GM21381 (cell line): Measurements from ENCODE around the gene FBXW12.
"Not testable (repeated sequence)": the region's sequence is repeated elsewhere in the genome, so short reads cannot be mapped to it uniquely, and the experiment has no call there.

Experiments used
- ATAC-seq: cut with Tn5 transposase; IDR thresholded peaks from one replicate; pipeline ENCODE4 v1.9.1; 2021; ENCODE audit warnings: mild to moderate bottlenecking, moderate library complexity; ENCODE audit not compliant: unreplicated experiment

The FBXW12 gene

DNA sequence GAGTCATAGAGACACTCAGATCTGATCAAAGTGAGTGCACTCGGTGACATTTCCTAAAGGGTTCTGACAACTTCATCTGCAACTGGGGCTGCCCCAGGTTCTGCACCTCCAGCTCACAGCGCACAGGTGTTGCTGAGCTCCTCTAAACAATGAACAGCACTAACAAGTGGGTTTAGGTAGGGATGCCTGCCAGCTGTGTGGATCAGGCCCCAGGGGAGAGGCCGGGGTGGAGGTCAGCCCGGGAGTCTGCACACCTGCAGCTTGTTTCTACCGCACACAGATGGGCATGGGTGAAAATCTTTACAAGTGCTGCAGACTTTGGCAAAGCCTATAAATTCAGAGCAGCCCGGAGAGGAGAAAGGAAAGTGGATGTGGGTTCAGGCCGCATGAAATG, 355 bp downstream of the FBXW12 start:
- no peak for ATAC-seq

DNA sequence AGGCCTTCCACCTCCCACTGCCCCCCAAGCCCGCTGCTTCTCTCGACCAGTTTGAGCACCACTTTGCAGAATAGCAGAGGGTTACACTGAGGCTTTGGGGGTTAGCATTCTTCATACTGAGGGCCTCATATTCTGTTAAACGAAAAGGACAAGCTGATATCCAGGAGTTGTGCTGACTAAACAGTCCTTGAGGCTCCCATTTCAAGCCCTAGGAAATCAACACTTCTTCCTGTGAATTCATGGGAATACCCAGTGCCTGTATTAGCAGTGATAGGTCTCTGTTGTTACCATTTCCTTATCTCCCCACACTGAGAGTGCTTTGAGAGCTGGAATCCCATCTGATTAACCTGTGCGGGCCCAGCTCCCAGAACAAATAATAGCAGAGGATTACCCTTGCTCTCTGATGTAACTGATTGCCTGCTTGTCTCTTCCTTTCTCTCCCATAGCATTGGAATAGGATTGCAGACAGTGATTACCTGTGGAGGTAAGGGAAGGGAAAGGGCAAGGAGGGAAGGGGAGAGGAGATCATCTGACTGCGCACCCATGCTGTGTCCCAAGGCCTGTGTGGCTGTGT, 930 bp downstream of the FBXW12 start:
- ATAC-seq = no peak

DNA sequence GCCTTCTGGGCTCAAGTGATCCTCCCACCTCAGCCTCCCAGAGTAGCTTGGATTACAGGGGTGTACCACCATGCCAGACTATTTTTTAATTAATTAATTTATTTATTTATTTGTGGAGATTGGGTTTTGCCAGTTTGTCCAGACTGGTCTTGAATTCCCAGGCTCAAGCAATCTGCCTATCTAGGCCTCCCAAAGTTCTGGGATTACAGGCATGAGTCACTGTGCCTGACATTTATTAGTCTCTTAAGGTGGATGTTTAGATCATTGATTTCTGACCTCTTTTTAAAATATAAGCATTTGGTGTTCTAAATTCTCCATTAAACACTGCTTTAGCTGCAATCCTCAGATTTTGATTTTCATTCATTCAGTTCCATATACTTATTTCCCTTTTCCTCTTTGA, 15.6 kb downstream of the FBXW12 start:
- ATAC-seq = no peak

DNA sequence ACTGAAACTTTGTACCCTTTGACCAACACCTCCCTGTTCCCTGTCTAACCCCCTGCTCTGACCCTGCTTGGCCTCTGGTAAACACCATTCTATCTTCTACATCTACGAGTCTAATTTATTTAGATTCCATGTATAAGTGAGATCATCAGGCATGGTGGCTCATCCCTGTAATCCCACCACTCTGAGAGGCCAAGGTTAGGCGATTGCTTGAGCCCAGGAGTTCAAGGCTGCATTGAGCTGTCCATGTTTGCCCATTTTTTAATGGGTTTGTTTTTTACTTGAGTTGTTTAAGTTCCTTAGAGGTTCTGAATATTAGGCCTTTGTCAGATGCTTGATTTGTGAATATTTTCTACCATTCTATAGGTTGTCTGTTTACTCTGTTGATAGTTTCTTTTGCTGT, 16.9 kb downstream of the FBXW12 start:
- no peak for ATAC-seq

DNA sequence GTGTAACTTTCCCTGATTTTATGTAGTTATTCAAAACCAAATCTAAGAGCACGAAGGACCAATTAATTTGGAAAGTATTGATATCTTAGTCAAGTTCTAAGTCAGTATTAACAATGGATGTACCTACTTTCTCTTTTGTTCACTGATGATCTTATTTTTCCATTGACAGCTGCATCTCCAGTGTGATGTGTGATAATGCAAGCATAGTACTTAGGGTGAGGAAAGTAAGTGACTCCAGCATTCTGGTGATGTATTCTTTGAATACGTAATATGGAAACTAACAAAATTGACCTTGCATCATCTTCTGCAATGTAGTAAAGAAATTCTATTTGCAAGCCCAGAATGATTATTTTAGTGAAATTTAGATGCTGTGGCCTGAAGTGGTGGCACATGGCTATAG, 22.4 kb downstream of the FBXW12 start:
- no peak for ATAC-seq

DNA sequence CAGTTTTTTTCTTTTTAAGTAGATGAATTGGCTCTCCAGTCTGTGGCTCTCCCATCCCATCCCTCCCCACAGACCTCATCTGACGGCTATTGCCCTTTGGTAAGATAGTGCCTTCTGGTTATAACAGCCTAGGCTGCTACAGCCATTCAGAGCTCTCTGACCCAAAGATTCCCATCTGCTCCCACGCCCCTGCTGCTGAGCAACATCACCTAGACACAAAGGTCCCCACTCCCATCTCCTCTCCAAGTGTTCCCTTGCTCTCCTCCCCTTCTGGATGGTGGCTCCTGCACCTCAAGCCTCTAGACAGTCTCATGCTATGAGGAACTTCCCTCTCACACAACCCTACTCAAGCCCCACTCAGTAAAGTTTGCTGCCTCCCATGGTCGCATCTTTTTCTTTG, 23.7 kb downstream of the FBXW12 start:
- no peak for ATAC-seq

DNA sequence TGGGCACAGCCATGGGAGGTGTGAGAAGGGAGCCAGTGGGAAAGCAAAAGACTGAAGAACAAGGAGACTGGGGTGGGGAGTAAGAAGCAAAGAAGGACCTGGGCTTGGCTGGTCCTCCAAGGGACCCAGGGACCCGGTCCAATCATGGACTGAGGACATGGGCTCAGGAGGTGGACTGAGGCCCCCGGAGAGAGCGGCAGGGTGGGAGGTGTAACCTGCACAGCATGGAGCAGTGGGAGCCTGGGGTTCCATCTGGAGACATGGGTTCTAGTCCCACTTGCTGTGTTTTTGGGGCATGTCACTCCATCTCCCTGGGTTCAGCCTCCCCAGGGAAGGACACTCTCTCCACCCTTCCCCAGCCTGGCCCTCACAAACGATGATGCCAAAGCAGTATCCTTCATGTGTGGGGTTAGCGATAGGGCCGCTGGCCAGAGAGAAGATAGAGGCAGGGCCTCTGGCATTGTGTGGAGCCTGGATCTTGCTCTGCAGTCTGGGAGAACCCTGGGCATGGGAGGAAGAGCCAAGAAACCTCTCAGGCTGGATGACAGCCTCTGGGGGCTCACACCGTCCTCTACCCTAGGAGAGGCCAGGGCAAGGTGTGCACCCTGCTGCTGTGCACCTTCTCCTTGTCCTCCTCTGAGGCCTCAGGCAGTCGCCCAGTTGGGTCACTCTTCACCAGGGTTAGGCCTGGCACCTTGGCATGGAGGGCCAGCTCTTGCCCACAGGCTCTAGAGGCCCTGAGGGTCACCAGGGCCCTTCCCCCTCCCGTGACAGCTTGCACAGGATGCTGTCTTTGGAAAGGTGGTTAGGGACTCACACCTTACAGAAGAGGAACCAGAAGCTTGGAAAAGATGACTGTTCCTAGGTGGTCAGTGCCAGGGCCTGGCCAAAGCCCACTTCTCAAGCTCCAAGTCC, 26.0 kb downstream of the FBXW12 start:
- ATAC-seq = no peak

DNA sequence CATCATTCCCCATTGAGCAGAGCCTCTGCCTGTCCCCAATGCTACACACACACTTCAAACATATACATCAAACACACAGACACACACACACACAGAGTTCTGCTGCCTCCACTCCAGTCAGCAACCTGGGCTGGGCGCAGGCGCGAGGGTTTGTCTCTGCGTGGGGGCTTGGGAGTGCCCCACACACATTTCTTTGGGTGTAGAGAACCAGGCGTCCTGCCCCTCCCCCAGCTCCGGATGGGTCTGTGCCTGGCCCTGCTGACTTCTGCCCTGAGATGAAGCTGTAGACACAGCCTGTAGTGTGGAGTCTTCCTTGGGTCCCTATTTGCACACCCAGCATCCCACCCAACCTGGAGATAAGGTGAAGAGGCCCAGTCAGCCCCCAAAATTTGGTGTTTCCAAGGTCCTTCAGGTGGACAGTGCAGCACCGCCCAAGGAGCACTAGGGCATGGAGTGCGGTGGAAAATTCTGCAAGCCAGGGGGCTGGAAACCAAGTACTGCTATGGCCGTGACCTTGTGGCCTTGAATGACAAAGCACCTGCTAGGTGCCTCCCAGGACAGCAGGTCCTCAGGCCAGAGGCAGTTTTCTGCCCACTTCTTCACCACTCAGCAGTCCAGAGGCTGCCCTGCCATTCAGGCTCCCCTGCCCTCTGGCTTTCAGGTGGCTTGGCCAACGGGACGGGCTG, 26.8 kb downstream of the FBXW12 start:
- no peak for ATAC-seq

DNA sequence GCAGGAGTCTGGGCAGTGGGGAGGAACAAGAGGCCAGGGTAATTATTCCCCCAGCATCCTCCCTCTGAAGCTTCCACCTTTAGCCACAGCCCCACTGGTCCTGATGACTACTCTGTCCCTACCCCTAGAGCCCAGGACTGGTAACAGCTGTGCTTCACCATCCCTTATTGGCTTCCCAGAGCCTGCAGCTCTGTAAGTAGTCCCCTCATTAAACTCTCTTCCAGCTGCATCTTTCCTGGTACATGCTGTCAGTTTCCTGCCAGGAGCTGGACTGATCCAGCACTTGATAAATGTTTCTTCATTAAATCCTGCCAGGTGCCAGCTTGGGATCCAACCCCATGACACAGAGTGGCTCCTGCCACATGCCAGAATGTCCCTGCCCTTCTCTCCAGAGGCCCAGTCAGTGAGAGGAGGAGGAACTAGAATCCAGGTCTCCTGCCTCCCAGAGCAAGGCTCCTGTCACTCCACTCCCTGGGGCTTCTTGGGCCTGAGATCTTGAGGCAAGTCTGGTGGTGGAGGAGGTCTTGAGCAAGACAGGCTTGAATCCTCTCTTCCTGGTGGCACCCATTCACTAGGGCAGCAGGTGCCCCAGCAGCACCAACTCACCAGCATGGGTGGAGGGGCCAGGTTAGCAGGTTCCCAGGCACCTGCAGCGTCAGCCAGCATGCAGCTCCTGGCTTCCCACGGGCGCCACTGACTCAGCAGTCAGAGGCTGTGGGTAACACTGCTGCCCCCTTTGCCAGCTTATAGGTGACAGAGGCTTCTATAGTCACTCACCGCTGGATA, 27.6 kb downstream of the FBXW12 start:
- no peak for ATAC-seq

DNA sequence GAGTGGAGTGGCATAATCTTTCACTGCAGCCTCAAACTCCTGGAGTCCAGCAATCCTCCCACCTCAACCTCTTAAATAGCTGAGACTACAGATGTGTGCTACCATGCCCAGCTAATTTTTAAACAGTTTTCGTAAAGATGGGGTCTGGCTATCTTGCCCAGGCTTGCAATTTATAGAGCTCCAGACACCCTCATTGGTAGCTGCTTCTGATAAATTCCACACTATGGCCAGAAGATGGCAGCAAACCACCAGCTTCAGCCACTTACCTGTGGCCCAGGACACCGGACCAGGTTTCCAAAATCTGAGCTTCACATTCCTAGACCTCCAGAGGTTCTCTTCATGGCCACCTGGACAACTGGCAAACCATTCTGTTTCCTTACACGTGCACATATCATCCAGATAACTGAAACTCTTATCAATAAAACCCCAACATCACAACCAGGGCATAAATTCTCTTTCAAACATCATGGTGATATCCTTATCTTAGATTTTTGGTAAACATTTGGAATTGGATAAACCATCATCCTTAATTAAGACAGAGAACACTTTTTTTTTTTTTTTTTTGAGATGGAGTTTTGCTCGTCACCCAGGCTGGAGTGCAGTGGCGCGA, 28.9 kb downstream of the FBXW12 start:
- no peak for ATAC-seq

DNA sequence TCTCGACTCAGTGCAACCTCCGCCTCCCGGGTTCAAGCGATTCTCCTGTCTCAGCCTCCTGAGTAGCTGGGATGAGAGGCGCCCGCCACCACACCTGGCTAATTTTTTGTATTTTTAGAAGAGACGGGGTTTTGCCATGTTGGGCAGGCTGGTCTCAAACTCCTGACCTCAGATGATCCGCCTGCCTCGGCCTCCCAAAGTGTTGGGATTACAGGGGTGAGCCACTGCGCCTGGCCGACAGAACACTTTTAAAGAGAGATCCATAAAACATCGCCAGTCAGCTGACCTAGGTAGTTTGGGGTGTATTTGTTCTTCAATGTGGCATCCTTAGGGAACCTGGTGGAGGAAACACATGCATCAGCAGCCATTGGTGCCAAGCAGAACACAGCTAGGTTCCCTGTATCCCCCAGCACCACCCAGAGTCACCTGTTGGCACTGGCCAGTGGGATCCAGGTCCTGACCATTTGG, 29.4 kb downstream of the FBXW12 start:
- not testable (repeated sequence) for ATAC-seq

DNA sequence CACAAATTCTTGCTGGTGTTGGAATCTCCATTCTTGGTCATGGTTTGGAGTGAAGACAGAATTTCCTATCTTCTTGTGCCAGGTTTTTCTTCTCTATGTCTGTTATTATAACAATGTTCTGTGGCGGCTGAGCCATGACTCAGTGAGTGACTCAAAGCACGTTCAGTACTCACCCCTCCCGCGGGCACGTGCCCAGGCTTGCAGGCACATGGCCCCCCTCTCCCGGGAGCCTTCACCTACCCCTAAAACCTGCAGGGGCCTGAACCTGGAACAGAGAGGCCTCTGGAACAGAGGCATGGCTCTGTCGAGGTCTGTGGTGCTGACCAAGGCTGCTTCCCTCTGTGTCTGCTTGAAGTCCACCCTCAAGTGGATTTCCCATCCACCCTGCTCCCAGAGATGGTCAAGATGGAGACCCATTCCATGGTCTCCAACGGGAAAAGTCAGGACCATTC, 30.3 kb downstream of the FBXW12 start:
- ATAC-seq = no peak

DNA sequence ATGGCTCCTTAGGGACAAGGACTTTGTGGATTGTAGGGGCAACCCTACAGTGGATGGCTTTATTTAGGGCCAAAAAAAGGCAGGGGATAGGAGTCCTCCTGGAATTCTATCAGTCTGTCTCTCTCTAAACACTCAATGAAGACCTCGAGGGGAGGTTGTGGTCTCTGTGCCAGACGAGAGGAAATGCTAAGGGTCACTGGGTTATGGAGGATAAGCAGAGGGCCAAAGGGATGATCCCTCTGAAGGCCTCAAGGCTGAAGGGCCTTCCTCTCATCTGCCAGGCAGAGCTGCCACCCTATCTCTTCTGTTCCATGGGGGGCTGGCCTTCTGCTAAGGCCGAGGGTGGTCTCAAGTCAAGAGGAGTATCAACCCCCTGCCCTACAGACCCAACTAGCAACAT, 30.9 kb downstream of the FBXW12 start:
- ATAC-seq = no peak

DNA sequence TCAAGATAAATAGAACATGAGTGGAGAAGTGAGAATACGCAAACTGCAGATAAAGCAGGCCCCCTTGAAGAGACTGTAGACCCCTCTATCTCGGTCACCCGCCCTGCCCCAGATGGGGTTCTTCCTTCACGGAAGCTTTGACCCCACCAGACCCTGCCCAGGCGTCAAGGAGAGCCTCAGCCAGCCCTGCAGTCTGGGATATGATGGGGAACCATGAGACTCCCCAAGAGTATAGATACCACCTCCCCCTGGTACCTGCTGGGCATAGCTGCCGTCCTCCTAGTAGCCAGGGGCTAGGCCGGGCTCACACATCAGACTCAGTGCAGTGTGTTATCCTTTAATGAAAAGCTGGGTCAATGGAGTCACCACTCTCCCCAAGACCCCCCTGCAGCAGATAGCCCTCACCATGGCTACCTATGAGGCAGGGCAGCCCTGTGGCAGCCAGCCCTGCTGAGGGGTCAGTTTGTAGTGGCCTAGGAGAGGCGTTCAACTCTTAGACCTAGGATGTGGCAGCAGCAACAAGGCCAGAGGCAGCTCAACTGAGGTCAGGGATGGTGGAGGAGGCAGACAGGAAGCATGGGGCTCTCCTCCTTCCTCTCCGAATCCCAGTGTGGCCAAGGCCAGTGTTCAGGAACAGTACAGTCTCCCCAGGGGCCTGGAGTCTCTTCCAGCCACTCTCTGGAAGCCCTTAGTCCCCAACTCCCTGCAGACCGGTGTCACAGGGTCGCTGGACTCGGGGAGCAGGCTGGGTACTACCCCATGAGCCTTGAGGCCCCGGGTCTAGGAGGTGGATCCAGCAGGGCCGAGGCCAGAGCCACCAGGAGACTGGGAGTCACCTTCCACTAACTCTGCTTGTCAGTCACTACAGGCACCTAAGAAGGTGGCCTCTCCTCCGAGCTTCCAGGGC, 31.8 kb downstream of the FBXW12 start:
- no peak for ATAC-seq

DNA sequence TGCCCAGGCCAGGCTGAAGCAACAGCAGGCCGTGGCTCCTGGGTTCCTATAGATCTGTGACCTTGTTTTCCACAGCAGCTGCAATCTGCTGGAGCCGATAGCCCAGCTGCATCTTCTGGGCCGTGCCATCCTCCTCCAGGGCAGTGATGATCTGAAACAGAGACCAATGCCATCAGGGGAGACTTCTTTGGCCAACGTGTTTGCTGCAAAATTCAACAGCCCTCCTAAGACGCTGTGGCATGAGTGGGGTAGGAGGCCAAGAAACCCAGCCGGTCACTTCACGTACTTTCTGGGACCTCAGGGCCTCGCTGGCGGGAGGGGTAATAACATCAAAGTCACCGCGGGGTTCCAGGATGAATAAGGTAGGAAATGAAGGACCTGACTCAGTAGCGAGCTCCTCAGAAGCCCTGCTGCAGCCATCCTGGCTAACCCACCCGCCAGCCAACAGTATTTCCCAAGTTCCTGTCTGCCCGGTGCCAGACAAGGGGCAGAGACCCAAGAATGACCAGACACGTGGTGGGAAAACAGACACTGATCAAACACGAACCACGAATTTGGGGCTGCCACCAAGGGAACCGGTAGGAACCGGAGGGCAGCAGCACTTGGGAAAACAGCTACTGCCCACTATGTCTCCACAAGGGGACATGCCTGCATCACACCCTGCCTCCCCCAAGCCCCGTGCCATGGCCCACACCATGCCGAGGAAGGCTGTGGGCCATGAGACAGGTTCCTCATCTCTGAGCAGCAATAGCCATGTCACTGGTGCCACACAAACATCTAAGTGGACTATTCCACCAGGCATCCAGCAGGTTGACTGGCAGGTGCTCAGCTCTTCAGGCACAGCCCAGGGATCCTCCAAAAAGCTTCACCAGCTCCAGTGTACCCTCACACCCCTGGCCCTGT, 32.7 kb downstream of the FBXW12 start:
- ATAC-seq = no peak

DNA sequence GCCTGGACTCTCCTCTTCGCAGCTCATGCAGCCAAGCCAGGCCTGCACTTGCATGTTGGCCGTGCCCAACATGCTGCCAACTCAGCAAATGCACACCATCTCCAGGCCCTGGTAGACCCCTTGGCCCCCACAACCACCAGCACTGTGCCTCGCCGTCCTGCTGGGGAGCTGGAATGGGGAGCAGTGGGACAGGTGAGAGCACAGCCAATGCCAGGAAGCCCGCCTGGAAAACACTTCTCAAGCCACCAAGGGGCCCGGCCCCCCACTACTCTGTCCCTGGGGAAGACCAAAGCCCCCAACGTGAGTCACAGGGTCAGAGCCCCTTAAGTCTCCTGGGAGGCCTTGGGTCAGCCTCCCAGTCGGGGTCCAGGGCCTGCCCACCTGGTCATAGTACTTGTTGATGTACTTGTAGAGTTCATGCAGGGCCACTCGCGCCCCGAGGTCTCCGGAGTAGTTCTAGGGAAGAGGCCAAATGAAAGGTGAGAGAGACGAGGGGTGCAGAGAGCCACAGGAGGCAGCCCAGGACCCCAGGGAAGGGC, 33.4 kb downstream of the FBXW12 start:
- ATAC-seq = no peak

DNA sequence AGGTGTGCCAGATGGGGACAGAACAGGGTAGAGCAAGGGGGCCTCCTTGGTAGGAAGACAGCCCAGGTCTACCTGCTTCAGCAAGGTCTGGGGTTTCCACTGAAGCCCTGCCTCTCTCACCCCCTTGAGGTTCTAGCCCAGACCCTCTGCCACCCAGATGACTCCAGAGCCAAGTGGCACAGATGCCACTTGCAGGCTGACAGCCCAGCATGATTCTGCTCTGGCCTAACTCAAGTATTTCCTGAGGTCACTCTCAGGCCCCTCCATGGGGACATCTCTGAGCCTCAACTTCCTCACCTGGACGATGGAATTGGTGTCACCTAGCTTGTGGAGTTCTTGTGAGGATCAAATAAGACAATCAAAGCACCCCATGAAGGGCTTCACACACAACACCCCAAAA, 34.0 kb downstream of the FBXW12 start:
- ATAC-seq = no peak
